GM10847 (cell line): Measurements from ENCODE around the gene HPCA.

Experiments used
- POLR2A ChIP-seq: IDR thresholded peaks from 2 replicates; pipeline ENCODE4 v1.6.1; 2011; ENCODE audit not compliant: insufficient read length; ENCODE audit errors: extremely low read depth

HPCA gene

GRCh38 chr1:32881291-32881690, 5.0 kb upstream of the HPCA start:
- no peak for TF ChIP-seq POLR2A

- TF ChIP-seq POLR2A, result no peak
Observed at GRCh38 chr1:32881871-32882850, 4.1 kb upstream of the HPCA start.

GRCh38 chr1:32883338-32884031, 2.8 kb upstream of the HPCA start:
- TF ChIP-seq POLR2A, result no peak

GRCh38 chr1:32884032-32884372, 2.3 kb upstream of the HPCA start:
- TF ChIP-seq POLR2A, result no peak

GRCh38 chr1:32884726-32885125, 1.6 kb upstream of the HPCA start:
- no peak for TF ChIP-seq POLR2A

GRCh38 chr1:32885676-32886003, 651 bp upstream of the HPCA start:
- no peak for TF ChIP-seq POLR2A

GRCh38 chr1:32886828-32887414, 630 bp downstream of the HPCA start:
- no peak for TF ChIP-seq POLR2A

GRCh38 chr1:32887623-32888022, 1.3 kb downstream of the HPCA start:
- no peak for TF ChIP-seq POLR2A

- no peak for TF ChIP-seq POLR2A
Observed at GRCh38 chr1:32888134-32888533, 1.8 kb downstream of the HPCA start.

GRCh38 chr1:32888677-32889420, 2.6 kb downstream of the HPCA start:
- TF ChIP-seq POLR2A, result no peak

- no peak for TF ChIP-seq POLR2A
Observed at GRCh38 chr1:32889731-32890278, 3.5 kb downstream of the HPCA start.

GRCh38 chr1:32890516-32891240, 4.4 kb downstream of the HPCA start:
- TF ChIP-seq POLR2A, result no peak

GRCh38 chr1:32891241-32891570, 4.9 kb downstream of the HPCA start:
- no peak for TF ChIP-seq POLR2A

- no peak for TF ChIP-seq POLR2A
Observed at GRCh38 chr1:32891630-32892029, 5.3 kb downstream of the HPCA start.
